Fibroblast of villous mesenchyme (primary cell): ENCODE measurements around the gene ARFGEF3. TPM values are rescaled to one million over a fixed set of nuclear protein-coding genes. Genes with fewer than 3 reads are reported as not detected.

Experiments used
- DNase-seq: peaks from one replicate; pipeline ENCODE4 v3.0.0-alpha.2; 2010; ENCODE audit warnings: low read depth
- H3K4me3 ChIP-seq: 2 replicates; pipeline ENCODE4 v1.5.1; 2011; ENCODE audit warnings: low read depth, mild to moderate bottlenecking, low read length
- CTCF ChIP-seq: IDR thresholded peaks from 2 replicates; pipeline ENCODE4 v1.5.1; 2012; ENCODE audit warnings: low read depth, mild to moderate bottlenecking, low read length; ENCODE audit not compliant: insufficient read depth
- total RNA-seq: library from RNA; depleted of rRNA; stranded (reverse); fragments of >200 nt; gene quantifications from 2 replicates; pipeline ENCODE4 v1.2.3, GENCODE V29; 2012

The ARFGEF3 gene
- total RNA-seq, 1 donor: under 0.01 TPM

GRCh38 chr6:138253731-138254130, 92.0 kb downstream of the ARFGEF3 start:
- no peak for DNase-seq
- TF ChIP-seq CTCF: no peak
- H3K4me3 ChIP-seq: no peak overlapping the region

- DNase-seq: no peak
- TF ChIP-seq CTCF: no peak
- no peak overlapping the region for H3K4me3 ChIP-seq
Measured at GRCh38 chr6:138255443-138255842, 93.7 kb downstream of the ARFGEF3 start.

GRCh38 chr6:138257638-138258040, 95.9 kb downstream of the ARFGEF3 start:
- no peak for TF ChIP-seq CTCF
- DNase-seq: no peak
- no peak overlapping the region for H3K4me3 ChIP-seq

- no peak overlapping the region for H3K4me3 ChIP-seq
- no peak for DNase-seq
- TF ChIP-seq CTCF: no peak
Measured at GRCh38 chr6:138258197-138258596, 96.5 kb downstream of the ARFGEF3 start.

- no peak overlapping the region for H3K4me3 ChIP-seq
- no peak for TF ChIP-seq CTCF
- DNase-seq: no peak
Measured at GRCh38 chr6:138258991-138259390, 97.3 kb downstream of the ARFGEF3 start.

GRCh38 chr6:138261116-138261780, 99.5 kb downstream of the ARFGEF3 start:
- no peak for DNase-seq
- H3K4me3 ChIP-seq: no peak overlapping the region
- TF ChIP-seq CTCF: no peak

- no peak for DNase-seq
- H3K4me3 ChIP-seq: no peak overlapping the region
- TF ChIP-seq CTCF: no peak
Measured at GRCh38 chr6:138263963-138264362, 102.2 kb downstream of the ARFGEF3 start.
